ENCODE data around the gene TJP3. TPM values are rescaled to one million over a fixed set of nuclear protein-coding genes. Genes with fewer than 3 reads are reported as not detected.

The TJP3 gene
- total and polyA plus RNA-seq, 4 donors = 18.4 to 57.8 (median 49.6) TPM

- no peaks in the 10 kb centered on the region for H3K9me3 ChIP-seq (ENCODE audit: control insufficient read depth in 4 of 4, insufficient read depth in 3 of 4, low read length in 3 of 4)
- no peak for DNase-seq
- 12 to 16% methylated on average over 1 of the region's 1 CpG for WGBS, 2 donors
- no peak for TF ChIP-seq CTCF (IDR thresholded peaks at IDR 0.05; ENCODE audit: control extremely low read depth, extremely low read depth)
- ATAC-seq (ENCODE audit: insufficient read depth, low FRiP score) = no peak
- peaks cover 0 to 8% (median 0%) of the 10 kb centered on the region in 5 donors for H3K4me1 ChIP-seq (ENCODE audit: control insufficient read depth in 5 of 5, insufficient read depth in 5 of 5, low read length in 5 of 5)
- no peaks in the 10 kb centered on the region for H3K36me3 ChIP-seq (ENCODE audit: control insufficient read depth in 4 of 4, insufficient read depth in 4 of 4, low read length in 4 of 4)
- H3K27ac ChIP-seq (ENCODE audit: low read depth in 1 of 2, low read length in 1 of 2) = no peak overlapping the region
- H3K4me3 ChIP-seq = no peak overlapping the region
- no peaks in the 10 kb centered on the region for H3K27me3 ChIP-seq (ENCODE audit: control insufficient read depth in 3 of 3, insufficient read depth in 3 of 3, low read length in 2 of 3)
- no peak overlapping the region for H3K9ac ChIP-seq (ENCODE audit: insufficient read depth in 1 of 2, low read length in 2 of 2)
Measured at GRCh38 chr19:3701200-3701599, 7.0 kb upstream of the TJP3 start.

- TF ChIP-seq CTCF (IDR thresholded peaks at IDR 0.05; ENCODE audit: control extremely low read depth, extremely low read depth) = no peak
- Histone ChIP-seq H3K27me3 (ENCODE audit: control insufficient read depth in 3 of 3, insufficient read depth in 3 of 3, low read length in 2 of 3) (peaks cover 0 to 5% (median 2%) of the 10 kb centered on the region in 3 donors), H3K27ac (ENCODE audit: low read depth in 1 of 2, low read length in 1 of 2) (peak overlapping the region in 1 of 2 donors; percentile 79), H3K36me3 (ENCODE audit: control insufficient read depth in 4 of 4, insufficient read depth in 4 of 4, low read length in 4 of 4) (no peaks in the 10 kb centered on the region), H3K4me3 (no peak overlapping the region), H3K9me3 (ENCODE audit: control insufficient read depth in 4 of 4, insufficient read depth in 3 of 4, low read length in 3 of 4) (no peaks in the 10 kb centered on the region), H3K9ac (ENCODE audit: insufficient read depth in 1 of 2, low read length in 2 of 2) (no peak overlapping the region), H3K4me1 (ENCODE audit: control insufficient read depth in 5 of 5, insufficient read depth in 5 of 5, low read length in 5 of 5) (peaks cover 0 to 4% (median 0%) of the 10 kb centered on the region in 5 donors)
- ATAC-seq (ENCODE audit: insufficient read depth, low FRiP score) = no peak
- WGBS, 2 donors = 57 to 74% methylated on average over 12 of the region's 12 CpGs
- no peak for DNase-seq
Measured at GRCh38 chr19:3707868-3708206, 347 bp upstream of the TJP3 start.

- Histone ChIP-seq H3K36me3 (ENCODE audit: control insufficient read depth in 4 of 4, insufficient read depth in 4 of 4, low read length in 4 of 4) (no peaks in the 10 kb centered on the region), H3K9me3 (ENCODE audit: control insufficient read depth in 4 of 4, insufficient read depth in 3 of 4, low read length in 3 of 4) (no peaks in the 10 kb centered on the region), H3K4me1 (ENCODE audit: control insufficient read depth in 5 of 5, insufficient read depth in 5 of 5, low read length in 5 of 5) (peaks cover 0 to 5% (median 0%) of the 10 kb centered on the region in 5 donors), H3K27ac (ENCODE audit: low read depth in 1 of 2, low read length in 1 of 2) (no peak overlapping the region), H3K4me3 (no peak overlapping the region), H3K27me3 (ENCODE audit: control insufficient read depth in 3 of 3, insufficient read depth in 3 of 3, low read length in 2 of 3) (peaks cover 0 to 5% (median 2%) of the 10 kb centered on the region in 3 donors), H3K9ac (ENCODE audit: insufficient read depth in 1 of 2, low read length in 2 of 2) (no peak overlapping the region)
- DNase-seq (peak; percentile 66 to 80 (median 74)), ATAC-seq (ENCODE audit: insufficient read depth, low FRiP score) (peak; percentile 88)
- 31 to 37% methylated on average over 20 of the region's 20 CpGs for WGBS, 2 donors
- no peak for TF ChIP-seq CTCF (IDR thresholded peaks at IDR 0.05; ENCODE audit: control extremely low read depth, extremely low read depth)
Measured at GRCh38 chr19:3710265-3710812, 2.2 kb downstream of the TJP3 start.

Data from lung (tissue), 12 donors.